GM10248 (cell line): Measurements from ENCODE around the gene EWSR1.

ENCODE experiments used
- CTCF ChIA-PET: fragments of 300-600 bp; sonication (Branson Sonifier 250); formaldehyde crosslinking; extraction: SDS; loops from one replicate; lab custom pipeline; 2021; ENCODE audit warnings: antibody characterized with exemption; lab: Yijun Ruan, JAX
- POLR2A ChIA-PET: fragments of 350-650 bp; sonication (Branson Sonifier 250); formaldehyde crosslinking; extraction: SDS; loops from one replicate; lab custom pipeline; 2020; ENCODE audit warnings: antibody characterized with exemption; lab: Yijun Ruan, JAX
- DNase-seq: peaks from one replicate; pipeline ENCODE4 v3.0.0; 2012; ENCODE audit errors: extremely low spot score
- CTCF ChIP-seq: IDR thresholded peaks from 2 replicates; pipeline ENCODE4 v1.5.1; 2012; ENCODE audit warnings: mild to moderate bottlenecking, low read depth; ENCODE audit errors: extremely low read depth, missing control alignments, control extremely low read depth

The EWSR1 gene

GRCh38 chr22:29263791-29264276, 4.2 kb upstream of the EWSR1 start:
- TF ChIP-seq CTCF, result no peak
- ChIA-PET CTCF (interaction anchor here (4.5 kb wide), 1 partner anchor 18 kb away, joined by 19 read pairs; no protein-coding TSS in a partner anchor), POLR2A (interaction anchor here (0.5 kb wide), 1 partner anchor 110 kb away, joined by 5 read pairs; no protein-coding TSS in a partner anchor)
- DNase-seq, result no peak

GRCh38 chr22:29265305-29265704, 2.8 kb upstream of the EWSR1 start:
- DNase-seq, result no peak
- ChIA-PET POLR2A (no interaction called here), CTCF (interaction anchor here (4.5 kb wide), 1 partner anchor 20 kb away, joined by 19 read pairs; no protein-coding TSS in a partner anchor)
- TF ChIP-seq CTCF, result no peak

- ChIA-PET CTCF (interaction anchor here (4.5 kb wide), 1 partner anchor 20 kb away, joined by 19 read pairs; no protein-coding TSS in a partner anchor), POLR2A (no interaction called here)
- no peak for TF ChIP-seq CTCF
- no peak for DNase-seq
These were observed 2.1 kb upstream of the EWSR1 start for GRCh38 chr22:29265929-29266328.

- no peak for TF ChIP-seq CTCF
- ChIA-PET POLR2A (interaction anchor here (0.6 kb wide), 1 partner anchor 10 kb away, joined by 7 read pairs; no protein-coding TSS in a partner anchor), CTCF (interaction anchor here (4.5 kb wide), 1 partner anchor 21 kb away, joined by 19 read pairs; no protein-coding TSS in a partner anchor)
- no peak for DNase-seq
These were observed 1.3 kb upstream of the EWSR1 start for GRCh38 chr22:29266564-29267461.

GRCh38 chr22:29267462-29267857, 608 bp upstream of the EWSR1 start:
- CTCF ChIA-PET, result interaction anchor here (4.5 kb wide), 1 partner anchor 22 kb away, joined by 19 read pairs; no protein-coding TSS in a partner anchor
- TF ChIP-seq CTCF, result no peak
- POLR2A ChIA-PET, result interaction anchor here (0.6 kb wide), 1 partner anchor 11 kb away, joined by 7 read pairs; no protein-coding TSS in a partner anchor
- DNase-seq, result no peak

- TF ChIP-seq CTCF, result no peak
- ChIA-PET CTCF (no interaction called here), POLR2A (interaction anchor here (0.5 to 1.0 kb wide), 2 partner anchors 12 to 18 kb away, joined by 3 to 4 read pairs; no protein-coding TSS in a partner anchor)
- no peak for DNase-seq
These were observed 602 bp downstream of the EWSR1 start for GRCh38 chr22:29268511-29269229.
